Activated CD4-positive, alpha-beta T cell treated with anti-CD3 and anti-CD28 coated beads, Interleukin-2, amount 10 ng/mL, durations not matched to agents 24 days and 14 days (primary cell): Measurements from ENCODE around the gene SLC3A2. TPM values are rescaled to one million over a fixed set of nuclear protein-coding genes. Genes with fewer than 3 reads are reported as not detected.

ENCODE experiments used
- DNase-seq: peaks from one replicate; pipeline ENCODE4 v3.0.0; 2022
- H3K27ac Mint-ChIP-seq: one replicate; pipeline ENCODE4 v1.8.0; 2022; ENCODE audit warnings: mild to moderate bottlenecking, mixed read lengths
- H3K27me3 Mint-ChIP-seq: one replicate; pipeline ENCODE4 v1.8.0; 2022; ENCODE audit warnings: mixed read lengths
- H3K36me3 Mint-ChIP-seq: one replicate; pipeline ENCODE4 v1.8.0; 2022; ENCODE audit warnings: low read depth, mild to moderate bottlenecking, mixed read lengths
- H3K4me1 Mint-ChIP-seq: one replicate; pipeline ENCODE4 v1.8.0; 2021; ENCODE audit warnings: mixed read lengths
- H3K4me3 Mint-ChIP-seq: one replicate; pipeline ENCODE4 v1.8.0; 2022; ENCODE audit warnings: mild to moderate bottlenecking, moderate library complexity, mixed read lengths
- H3K9me3 Mint-ChIP-seq: one replicate; pipeline ENCODE4 v1.8.0; 2021; ENCODE audit warnings: mixed read lengths
- intact Hi-C: fragments of 100-400 bp; cut with micrococcal nuclease; formaldehyde crosslinking; loops from one replicate; pipeline ENCODE4 v1.15.1; 2023
- total RNA-seq: library from RNA; stranded (reverse); gene quantifications from 2 replicates; pipeline ENCODE4 v1.2.3, GENCODE V29; 2022

SLC3A2 gene
- total RNA-seq, 1 donor from 2014 or later: 379 TPM

- peaks cover 48% of the 10 kb centered on the region for H3K4me1 Mint-ChIP-seq
- no peak for DNase-seq
- intact Hi-C loops: loop anchor here (1.0 to 10.0 kb wide), 10 partner anchors 24 to 1304 kb away; partner anchors contain the start of genes EML3, MARK2, NXF1 and ROM1
- peaks cover 62% of the 10 kb centered on the region for H3K36me3 Mint-ChIP-seq
- no peaks in the 10 kb centered on the region for H3K9me3 Mint-ChIP-seq
- H3K4me3 Mint-ChIP-seq: peak overlapping the region; percentile 100
- peaks cover 1% of the 10 kb centered on the region for H3K27me3 Mint-ChIP-seq
- peak overlapping the region; percentile 100 for H3K27ac Mint-ChIP-seq
Measured at GRCh38 chr11:62880231-62880802, 379 bp upstream of the SLC3A2 start.

- intact Hi-C loops: loop anchor here (1.0 to 10.0 kb wide), 11 partner anchors 41 to 1303 kb away; partner anchors contain the start of genes EML3, MARK2, ROM1 and STIP1
- Mint-ChIP-seq H3K4me3 (peak overlapping the region; percentile 100), H3K27me3 (peaks cover 1% of the 10 kb centered on the region), H3K36me3 (peaks cover 74% of the 10 kb centered on the region), H3K4me1 (peaks cover 55% of the 10 kb centered on the region), H3K27ac (peak overlapping the region; percentile 100), H3K9me3 (no peaks in the 10 kb centered on the region)
- DNase-seq: peak; percentile 98
Measured at GRCh38 chr11:62881579-62882430, 1.1 kb downstream of the SLC3A2 start.

- H3K4me3 Mint-ChIP-seq: peak overlapping the region; percentile 100
- intact Hi-C loops: loop anchor here (5.0 to 10.0 kb wide), 3 partner anchors 270 to 1302 kb away; partner anchors contain the start of genes EML3, ROM1 and STIP1
- DNase-seq: no peak
Measured at GRCh38 chr11:62882431-62882749, 1.7 kb downstream of the SLC3A2 start.

GRCh38 chr11:62882788-62883501, 2.2 kb downstream of the SLC3A2 start:
- H3K27me3 Mint-ChIP-seq: peaks cover 1% of the 10 kb centered on the region
- peak overlapping the region; percentile 100 for H3K4me3 Mint-ChIP-seq
- peaks cover 55% of the 10 kb centered on the region for H3K4me1 Mint-ChIP-seq
- DNase-seq: peak; percentile 66
- intact Hi-C loops: loop anchor here (5.0 to 10.0 kb wide), 3 partner anchors 271 to 1302 kb away; partner anchors contain the start of genes EML3, ROM1 and STIP1
- no peaks in the 10 kb centered on the region for H3K9me3 Mint-ChIP-seq
- H3K36me3 Mint-ChIP-seq: peaks cover 77% of the 10 kb centered on the region
- H3K27ac Mint-ChIP-seq: peak overlapping the region; percentile 100

More at GRCh38 chr11:62882431-62882749, 1.7 kb downstream of the SLC3A2 start:
- peaks cover 1% of the 10 kb centered on the region for H3K27me3 Mint-ChIP-seq
- H3K27ac Mint-ChIP-seq: peak overlapping the region; percentile 100
- H3K4me1 Mint-ChIP-seq: peaks cover 57% of the 10 kb centered on the region
- H3K9me3 Mint-ChIP-seq: no peaks in the 10 kb centered on the region
- H3K36me3 Mint-ChIP-seq: peaks cover 75% of the 10 kb centered on the region

DNA sequence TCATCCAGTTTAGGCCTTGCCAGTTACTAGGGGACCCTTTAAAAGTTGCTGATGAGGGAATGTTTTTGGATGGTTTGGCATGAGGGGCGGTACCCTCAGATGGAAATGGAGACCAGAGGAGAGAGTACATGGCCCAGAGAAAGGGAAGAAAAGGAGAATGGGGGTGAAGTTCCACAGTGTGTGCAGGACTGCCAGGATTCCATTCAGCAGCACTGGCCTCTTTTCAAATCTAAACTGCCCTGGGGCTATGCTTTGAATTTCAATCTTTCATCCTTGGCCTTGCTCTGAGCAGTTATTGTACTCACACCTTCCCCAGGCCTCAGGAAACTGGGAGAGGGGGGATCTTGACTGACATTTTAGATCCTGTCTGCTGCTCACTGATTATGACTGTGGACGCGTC, 3.0 kb downstream of the SLC3A2 start:
- peak overlapping the region; percentile 100 for H3K4me3 Mint-ChIP-seq
- DNase-seq: no peak
- peaks cover 1% of the 10 kb centered on the region for H3K27me3 Mint-ChIP-seq
- no peaks in the 10 kb centered on the region for H3K9me3 Mint-ChIP-seq
- peaks cover 83% of the 10 kb centered on the region for H3K36me3 Mint-ChIP-seq
- intact Hi-C loops: loop anchor here (5.0 to 10.0 kb wide), 3 partner anchors 271 to 1301 kb away; partner anchors contain the start of genes EML3, ROM1 and STIP1
- H3K27ac Mint-ChIP-seq: peak overlapping the region; percentile 100
- H3K4me1 Mint-ChIP-seq: peaks cover 56% of the 10 kb centered on the region

- peaks cover 1% of the 10 kb centered on the region for H3K27me3 Mint-ChIP-seq
- H3K4me3 Mint-ChIP-seq: peak overlapping the region; percentile 62
- peaks cover 52% of the 10 kb centered on the region for H3K4me1 Mint-ChIP-seq
- peaks cover 91% of the 10 kb centered on the region for H3K36me3 Mint-ChIP-seq
- no peaks in the 10 kb centered on the region for H3K9me3 Mint-ChIP-seq
- DNase-seq: no peak
- intact Hi-C loops: loop anchor here (10.0 kb wide), 2 partner anchors 460 to 1300 kb away; partner anchors contain the start of gene STIP1
- peak overlapping the region; percentile 51 for H3K27ac Mint-ChIP-seq
Measured at GRCh38 chr11:62885137-62885750, 4.5 kb downstream of the SLC3A2 start.

DNA sequence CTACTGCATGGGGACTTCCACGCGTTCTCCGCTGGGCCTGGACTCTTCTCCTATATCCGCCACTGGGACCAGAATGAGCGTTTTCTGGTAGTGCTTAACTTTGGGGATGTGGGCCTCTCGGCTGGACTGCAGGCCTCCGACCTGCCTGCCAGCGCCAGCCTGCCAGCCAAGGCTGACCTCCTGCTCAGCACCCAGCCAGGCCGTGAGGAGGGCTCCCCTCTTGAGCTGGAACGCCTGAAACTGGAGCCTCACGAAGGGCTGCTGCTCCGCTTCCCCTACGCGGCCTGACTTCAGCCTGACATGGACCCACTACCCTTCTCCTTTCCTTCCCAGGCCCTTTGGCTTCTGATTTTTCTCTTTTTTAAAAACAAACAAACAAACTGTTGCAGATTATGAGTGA, 7.7 kb downstream of the SLC3A2 start:
- DNase-seq: no peak
- Mint-ChIP-seq H3K27ac (no peak overlapping the region), H3K27me3 (no peaks in the 10 kb centered on the region), H3K4me3 (no peak overlapping the region), H3K36me3 (peaks cover 66% of the 10 kb centered on the region), H3K9me3 (no peaks in the 10 kb centered on the region), H3K4me1 (peaks cover 35% of the 10 kb centered on the region)
- intact Hi-C loops: loop anchor here (10.0 kb wide), 2 partner anchors 464 to 1296 kb away; partner anchors contain the start of gene STIP1

- Mint-ChIP-seq H3K36me3 (peaks cover 59% of the 10 kb centered on the region), H3K4me1 (peaks cover 28% of the 10 kb centered on the region), H3K27me3 (no peaks in the 10 kb centered on the region), H3K9me3 (no peaks in the 10 kb centered on the region), H3K27ac (peak overlapping the region; percentile 30), H3K4me3 (no peak overlapping the region)
- DNase-seq: no peak
- intact Hi-C loops: loop anchor here (10.0 kb wide), 2 partner anchors 464 to 1296 kb away; partner anchors contain the start of gene STIP1
Measured at GRCh38 chr11:62889126-62889483, 8.4 kb downstream of the SLC3A2 start.

DNA sequence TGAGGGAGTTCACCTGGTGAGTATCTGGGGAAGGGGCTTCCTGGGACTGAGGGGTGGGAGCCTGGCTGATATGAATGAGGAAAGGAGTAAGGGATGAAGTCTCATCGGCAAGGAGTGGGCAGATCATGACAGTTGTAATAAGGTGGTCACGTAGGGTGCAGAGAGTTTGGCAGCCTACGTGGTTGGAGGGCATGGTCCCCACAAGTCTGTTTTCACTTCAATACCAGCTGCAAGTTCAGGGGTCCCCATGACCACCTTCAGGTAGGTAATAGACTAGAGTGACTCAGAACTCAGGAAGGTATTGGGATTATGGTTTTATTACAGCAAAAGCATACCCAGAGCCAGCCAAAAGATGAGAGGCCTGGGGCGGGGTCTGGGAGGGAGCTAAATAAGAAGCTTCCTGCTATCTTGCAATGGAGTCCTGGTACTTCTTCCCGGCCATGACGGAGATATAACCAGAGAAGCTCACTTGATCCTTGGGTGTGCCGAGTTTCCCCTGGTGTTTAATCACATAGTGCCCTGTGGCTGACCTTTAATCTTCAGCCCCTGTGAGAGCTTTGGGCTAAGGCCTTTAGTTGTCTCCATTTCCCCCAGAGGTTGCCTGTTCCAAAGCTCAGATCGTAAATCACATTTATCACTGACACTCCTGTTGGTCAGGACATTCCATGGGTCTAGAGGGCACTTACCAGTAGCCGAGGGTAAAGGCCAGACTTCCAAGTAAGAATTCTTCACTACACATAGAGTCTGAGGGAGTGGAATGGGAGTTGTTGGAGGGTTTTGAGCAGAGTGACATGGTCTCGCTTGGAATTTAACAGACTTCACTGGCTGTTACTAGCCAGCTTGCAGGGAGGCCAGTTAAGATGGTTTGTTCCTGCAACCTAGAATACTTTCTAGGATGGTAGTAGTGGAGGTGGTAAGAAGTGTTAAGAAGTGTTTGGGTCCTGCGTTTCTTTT, 9.1 kb downstream of the SLC3A2 start:
- peaks cover 55% of the 10 kb centered on the region for H3K36me3 Mint-ChIP-seq
- intact Hi-C loops: loop anchor here (10.0 kb wide), 2 partner anchors 465 to 1295 kb away; partner anchors contain the start of gene STIP1
- DNase-seq: no peak
- H3K4me3 Mint-ChIP-seq: no peak overlapping the region
- H3K4me1 Mint-ChIP-seq: peaks cover 24% of the 10 kb centered on the region
- H3K27me3 Mint-ChIP-seq: no peaks in the 10 kb centered on the region
- H3K9me3 Mint-ChIP-seq: no peaks in the 10 kb centered on the region
- H3K27ac Mint-ChIP-seq: peak overlapping the region; percentile 30

DNA sequence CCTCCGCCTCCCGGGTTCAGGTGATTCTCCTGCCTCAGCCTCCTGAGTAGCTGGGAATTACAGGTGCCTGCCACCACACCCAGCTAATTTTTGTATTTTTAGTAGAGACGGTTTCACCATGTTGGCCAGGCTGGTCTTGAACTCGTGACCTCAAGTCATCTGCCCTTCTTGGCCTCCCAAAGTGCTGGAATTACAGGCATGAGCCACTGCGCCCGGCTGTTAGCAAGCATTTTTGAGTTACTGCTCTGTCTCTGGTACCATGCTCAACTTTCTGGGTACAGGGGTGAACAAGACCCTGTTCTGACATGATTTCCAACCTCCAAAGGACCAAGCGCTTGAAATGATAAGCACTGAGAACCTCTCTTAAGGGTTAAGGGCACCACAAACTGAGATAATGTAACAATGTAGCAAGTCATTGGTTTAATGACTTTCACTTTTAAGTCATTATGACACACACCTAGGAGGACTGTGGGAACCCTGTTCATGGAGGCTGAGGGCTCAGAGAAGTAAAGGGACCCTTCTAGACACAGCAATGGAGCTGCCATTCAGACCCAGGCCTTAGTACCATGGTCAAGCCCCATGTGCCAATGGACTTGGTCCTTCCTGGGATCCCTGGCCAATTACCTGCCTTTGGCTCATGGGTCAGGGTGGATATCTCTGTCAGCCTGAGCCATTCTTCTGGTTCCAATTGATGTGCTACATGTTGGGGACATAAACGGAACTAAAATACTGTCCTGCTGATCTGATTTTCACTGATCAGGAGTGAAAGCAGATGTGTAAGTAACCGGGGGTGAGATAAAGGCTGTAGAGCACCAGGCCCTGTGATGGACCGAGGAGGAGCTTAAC, 11.6 kb downstream of the SLC3A2 start:
- intact Hi-C loops: no loop called here
- H3K4me1 Mint-ChIP-seq: peaks cover 10% of the 10 kb centered on the region
- H3K36me3 Mint-ChIP-seq: peaks cover 32% of the 10 kb centered on the region
- peaks cover 3% of the 10 kb centered on the region for H3K27me3 Mint-ChIP-seq
- no peak for DNase-seq
- H3K27ac Mint-ChIP-seq: no peak overlapping the region
- no peaks in the 10 kb centered on the region for H3K9me3 Mint-ChIP-seq
- no peak overlapping the region for H3K4me3 Mint-ChIP-seq

DNA sequence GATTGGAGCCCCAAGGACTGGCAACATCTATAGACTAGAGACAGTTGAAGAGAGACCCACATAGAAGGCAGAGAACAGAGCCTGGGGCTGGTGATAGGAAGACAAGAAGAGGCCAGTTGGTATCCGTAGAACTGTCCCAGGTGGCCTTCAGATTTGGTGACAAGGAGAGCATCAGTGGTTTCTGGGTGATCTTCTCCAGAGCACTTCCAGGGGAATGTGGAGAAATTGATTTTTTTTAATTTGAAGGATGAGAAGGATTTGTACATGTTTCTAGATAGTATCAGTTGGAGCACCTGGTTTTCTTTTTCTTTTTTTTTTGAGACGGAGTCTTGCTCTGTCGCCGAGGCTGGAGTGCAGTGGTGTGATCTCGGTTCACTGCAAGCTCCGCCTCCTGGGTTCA, 14.8 kb downstream of the SLC3A2 start:
- Mint-ChIP-seq H3K36me3 (peaks cover 3% of the 10 kb centered on the region), H3K4me3 (no peak overlapping the region), H3K4me1 (peaks cover 3% of the 10 kb centered on the region), H3K27me3 (peaks cover 11% of the 10 kb centered on the region), H3K9me3 (no peaks in the 10 kb centered on the region), H3K27ac (no peak overlapping the region)
- no peak for DNase-seq
- intact Hi-C loops: no loop called here

DNA sequence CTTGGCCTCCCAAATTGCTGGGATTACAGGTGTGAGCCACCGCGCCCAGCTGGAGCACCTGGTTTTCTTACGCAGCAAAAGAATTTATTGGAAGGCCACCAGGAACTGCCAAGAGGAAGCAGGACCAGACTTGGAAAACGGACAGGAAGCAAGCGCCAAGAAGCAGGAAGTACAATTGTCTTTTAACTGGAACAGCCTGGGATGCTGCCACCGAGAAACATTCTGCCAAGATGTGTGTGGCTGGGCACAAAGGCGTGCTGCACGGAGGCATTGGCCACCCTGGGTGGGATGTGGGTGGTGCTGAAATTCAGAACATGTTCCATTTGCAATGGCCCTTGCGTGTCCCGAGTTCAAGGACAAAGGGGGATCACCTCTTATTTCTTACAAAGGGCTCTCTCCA, 15.4 kb downstream of the SLC3A2 start:
- Mint-ChIP-seq H3K4me1 (peaks cover 3% of the 10 kb centered on the region), H3K27me3 (peaks cover 12% of the 10 kb centered on the region), H3K27ac (no peak overlapping the region), H3K36me3 (peaks cover 3% of the 10 kb centered on the region), H3K4me3 (no peak overlapping the region), H3K9me3 (no peaks in the 10 kb centered on the region)
- intact Hi-C loops: no loop called here
- DNase-seq: no peak
